Liver (tissue), 9 donors: ENCODE measurements around the gene PDZD2. TPM values are rescaled to one million over a fixed set of nuclear protein-coding genes. Genes with fewer than 3 reads are reported as not detected.
A peak's percentile ranks its signal among the peaks of the same experiment; 100 is the strongest.

ENCODE experiments used
- DNase-seq: peaks from one replicate; pipeline ENCODE4 v3.0.0-alpha.2; 2017; ENCODE audit warnings: low spot score
- H3K27ac ChIP-seq, 2 donors: one replicate each; pipeline ENCODE4 v1.7.0; 2013; ENCODE audit warnings: inconsistent platforms in 2 of 2, low read length in 2 of 2, control low read depth in 1 of 2, low read depth in 1 of 2, mild to moderate bottlenecking in 1 of 2
- H3K27me3 ChIP-seq, 4 donors: one replicate each; pipeline versions ENCODE4 v1.6.1 to v1.7.0; 2013; ENCODE audit warnings: low read length in 3 of 4, inconsistent platforms in 1 of 4, mild to moderate bottlenecking in 1 of 4, moderate library complexity in 1 of 4; ENCODE audit not compliant: control insufficient read depth in 4 of 4, insufficient read depth in 4 of 4
- H3K36me3 ChIP-seq, 4 donors: one replicate each; pipeline versions ENCODE4 v1.6.1 to v1.7.0; 2013; ENCODE audit warnings: low read length in 3 of 4, mild to moderate bottlenecking in 3 of 4, low read depth in 1 of 4, moderate library complexity in 1 of 4; ENCODE audit not compliant: control insufficient read depth in 4 of 4, insufficient read depth in 3 of 4
- H3K4me1 ChIP-seq, 4 donors: one replicate each; pipeline versions ENCODE4 v1.6.1 to v1.7.0; 2013; ENCODE audit warnings: low read length in 3 of 4, mild to moderate bottlenecking in 3 of 4, moderate library complexity in 1 of 4; ENCODE audit not compliant: control insufficient read depth in 4 of 4, insufficient read depth in 4 of 4
- H3K4me3 ChIP-seq, 3 donors: one replicate each; pipeline versions ENCODE4 v1.6.1 to v1.7.0; 2013; ENCODE audit warnings: low read length in 3 of 3, control low read depth in 1 of 3, low read depth in 1 of 3, mild to moderate bottlenecking in 1 of 3
- H3K9ac ChIP-seq, 2 donors: one replicate each; pipeline ENCODE4 v1.7.0; 2013; ENCODE audit warnings: low read length in 2 of 2, mild to moderate bottlenecking in 2 of 2, moderate library complexity in 2 of 2, control low read depth in 1 of 2, low read depth in 1 of 2
- H3K9me3 ChIP-seq, 4 donors: one replicate each; pipeline versions ENCODE4 v1.6.1 to v1.7.0; 2013; ENCODE audit warnings: low read length in 3 of 4; ENCODE audit not compliant: control insufficient read depth in 4 of 4
- EGR1 ChIP-seq, 2 donors: IDR thresholded peaks; 2 replicates each; pipeline ENCODE4 v1.6.1; 2016 to 2018; ENCODE audit warnings: antibody characterized with exemption in 2 of 2, low read depth in 2 of 2
- FOXA1 ChIP-seq: IDR thresholded peaks from 2 replicates; pipeline ENCODE4 v1.6.1; 2016; ENCODE audit warnings: antibody characterized with exemption
- FOXA2 ChIP-seq: IDR thresholded peaks from 2 replicates; pipeline ENCODE4 v1.6.1; 2016; ENCODE audit warnings: antibody characterized with exemption
- GABPA ChIP-seq, 2 donors: IDR thresholded peaks in 1 of 2; conservative IDR thresholded peaks in 1 of 2; 2 replicates each; pipeline ENCODE4 v1.6.1; 2016; ENCODE audit warnings: antibody characterized with exemption in 2 of 2, mild to moderate bottlenecking in 1 of 2, moderate library complexity in 1 of 2
- HNF4A ChIP-seq, 2 donors: conservative IDR thresholded peaks; 2 replicates each; pipeline ENCODE4 v1.6.1; 2016; ENCODE audit warnings: antibody characterized with exemption in 2 of 2, mild to moderate bottlenecking in 2 of 2
- HNF4G ChIP-seq: IDR thresholded peaks from 2 replicates; pipeline ENCODE4 v1.6.1; 2016; ENCODE audit warnings: antibody characterized with exemption
- JUND ChIP-seq, 2 donors: IDR thresholded peaks; 2 replicates each; pipeline ENCODE4 v1.6.1; 2016; ENCODE audit warnings: antibody characterized with exemption in 2 of 2
- NR2F2 ChIP-seq: IDR thresholded peaks from 2 replicates; pipeline ENCODE4 v1.6.1; 2016; ENCODE audit warnings: antibody characterized with exemption
- RAD21 ChIP-seq, 2 donors: IDR thresholded peaks; 2 replicates each; pipeline ENCODE4 v1.6.1; 2016; ENCODE audit warnings: antibody characterized with exemption in 2 of 2, mild to moderate bottlenecking in 2 of 2
- SP1 ChIP-seq: IDR thresholded peaks from 2 replicates; pipeline ENCODE4 v1.6.1; 2018; ENCODE audit warnings: antibody characterized with exemption, mild to moderate bottlenecking
- TAF1 ChIP-seq: conservative IDR thresholded peaks from 2 replicates; pipeline ENCODE4 v1.6.1; 2016; ENCODE audit warnings: antibody characterized with exemption, mild to moderate bottlenecking
- YY1 ChIP-seq: IDR thresholded peaks from 2 replicates; pipeline ENCODE4 v1.6.1; 2016; ENCODE audit warnings: antibody characterized with exemption, mild to moderate bottlenecking
- WGBS: extraction: QIAGEN DNeasy Blood & Tissue Kit; methylation state at CpG from one replicate; pipeline ENCODE4 v1.1.7; 2013; 5-methylcytosine and 5-hydroxymethylcytosine counted together
- polyA plus RNA-seq, 2 donors: library from polyadenylated mRNA; stranded (reverse) in 1 of 2; unstranded in 1 of 2; fragments of 200-250 nt in 1 of 2; fragments of >200 nt in 1 of 2; fragmentation: Nextera tagmentation in 1 of 2; extraction: Ambion mirVana in 1 of 2; gene quantifications; one replicate each; pipeline versions ENCODE4 v1.2.1 to v1.2.3, GENCODE V29; 2013 to 2015
- total RNA-seq, 2 donors: library from RNA; depleted of rRNA; stranded (reverse); fragments of >200 nt; gene quantifications; one replicate each; pipeline ENCODE4 v1.2.3, GENCODE V29; 2014
- TF ChIP-seq, protein P1 (sequence below): IDR thresholded peaks from 2 replicates; pipeline ENCODE4 v1.6.1; 2016; ENCODE audit warnings: antibody characterized with exemption, mild to moderate bottlenecking
- TF ChIP-seq, protein P2 (sequence below): IDR thresholded peaks from 2 replicates; pipeline ENCODE4 v1.6.1; 2016; ENCODE audit warnings: antibody characterized with exemption
- donor health status: healthy.
- donor health status: healthy.
- donor health status: healthy.
- donor health status: healthy.
- donor health status: healthy.

PDZD2 gene
- total and polyA plus RNA-seq, 4 donors, result 0.27 to 1.1 (median 0.54) TPM

DNA sequence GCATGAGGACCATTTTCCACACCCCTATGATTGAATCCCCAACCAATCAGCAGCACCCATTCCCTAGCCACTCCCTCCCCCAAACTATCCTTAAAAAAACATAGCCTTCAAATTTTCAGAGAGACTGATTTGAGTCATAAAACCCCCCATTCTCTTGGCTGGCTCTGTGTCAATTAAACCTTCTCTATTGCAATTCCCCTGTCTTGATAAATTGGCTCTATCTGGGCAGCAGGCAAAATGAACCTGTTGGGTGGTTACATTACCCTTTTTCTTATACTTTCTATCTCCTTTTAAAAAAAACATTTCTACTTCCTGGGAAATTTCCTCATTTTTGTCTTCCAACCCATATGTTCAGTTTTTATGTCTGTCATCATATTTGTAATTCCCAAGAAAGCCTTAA, 220.2 kb downstream of the PDZD2 start:
- H3K27ac ChIP-seq, result no peak overlapping the region
- no peaks in the 10 kb centered on the region for H3K36me3 ChIP-seq
- H3K27me3 ChIP-seq, result peaks cover 0 to 20% (median 3%) of the 10 kb centered on the region in 4 donors
- H3K9ac ChIP-seq, result no peak overlapping the region
- DNase-seq, result no peak
- peaks cover 5 to 16% (median 13%) of the 10 kb centered on the region in 4 donors for H3K4me1 ChIP-seq
- H3K9me3 ChIP-seq, result peaks cover 8 to 22% (median 14%) of the 10 kb centered on the region in 4 donors
- peak overlapping the region in 1 of 3 donors; percentile 18 for H3K4me3 ChIP-seq
- no peak for TF ChIP-seq SP1
- no peak for TF ChIP-seq HNF4A (conservative IDR thresholded peaks at IDR 0.05)
- TF ChIP-seq, protein P1, sequence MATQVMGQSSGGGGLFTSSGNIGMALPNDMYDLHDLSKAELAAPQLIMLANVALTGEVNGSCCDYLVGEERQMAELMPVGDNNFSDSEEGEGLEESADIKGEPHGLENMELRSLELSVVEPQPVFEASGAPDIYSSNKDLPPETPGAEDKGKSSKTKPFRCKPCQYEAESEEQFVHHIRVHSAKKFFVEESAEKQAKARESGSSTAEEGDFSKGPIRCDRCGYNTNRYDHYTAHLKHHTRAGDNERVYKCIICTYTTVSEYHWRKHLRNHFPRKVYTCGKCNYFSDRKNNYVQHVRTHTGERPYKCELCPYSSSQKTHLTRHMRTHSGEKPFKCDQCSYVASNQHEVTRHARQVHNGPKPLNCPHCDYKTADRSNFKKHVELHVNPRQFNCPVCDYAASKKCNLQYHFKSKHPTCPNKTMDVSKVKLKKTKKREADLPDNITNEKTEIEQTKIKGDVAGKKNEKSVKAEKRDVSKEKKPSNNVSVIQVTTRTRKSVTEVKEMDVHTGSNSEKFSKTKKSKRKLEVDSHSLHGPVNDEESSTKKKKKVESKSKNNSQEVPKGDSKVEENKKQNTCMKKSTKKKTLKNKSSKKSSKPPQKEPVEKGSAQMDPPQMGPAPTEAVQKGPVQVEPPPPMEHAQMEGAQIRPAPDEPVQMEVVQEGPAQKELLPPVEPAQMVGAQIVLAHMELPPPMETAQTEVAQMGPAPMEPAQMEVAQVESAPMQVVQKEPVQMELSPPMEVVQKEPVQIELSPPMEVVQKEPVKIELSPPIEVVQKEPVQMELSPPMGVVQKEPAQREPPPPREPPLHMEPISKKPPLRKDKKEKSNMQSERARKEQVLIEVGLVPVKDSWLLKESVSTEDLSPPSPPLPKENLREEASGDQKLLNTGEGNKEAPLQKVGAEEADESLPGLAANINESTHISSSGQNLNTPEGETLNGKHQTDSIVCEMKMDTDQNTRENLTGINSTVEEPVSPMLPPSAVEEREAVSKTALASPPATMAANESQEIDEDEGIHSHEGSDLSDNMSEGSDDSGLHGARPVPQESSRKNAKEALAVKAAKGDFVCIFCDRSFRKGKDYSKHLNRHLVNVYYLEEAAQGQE, result no peak
- no peak for TF ChIP-seq TAF1
- no peak for TF ChIP-seq JUND (IDR thresholded peaks at IDR 0.05)
- TF ChIP-seq GABPA (IDR thresholded peaks at IDR 0.05 in 1 of 2, conservative IDR thresholded peaks at IDR 0.05 in 1 of 2), result no peak
- no peak for TF ChIP-seq EGR1 (IDR thresholded peaks at IDR 0.05; ENCODE audit: low read depth in 2 of 2)
- TF ChIP-seq YY1, result no peak

DNA sequence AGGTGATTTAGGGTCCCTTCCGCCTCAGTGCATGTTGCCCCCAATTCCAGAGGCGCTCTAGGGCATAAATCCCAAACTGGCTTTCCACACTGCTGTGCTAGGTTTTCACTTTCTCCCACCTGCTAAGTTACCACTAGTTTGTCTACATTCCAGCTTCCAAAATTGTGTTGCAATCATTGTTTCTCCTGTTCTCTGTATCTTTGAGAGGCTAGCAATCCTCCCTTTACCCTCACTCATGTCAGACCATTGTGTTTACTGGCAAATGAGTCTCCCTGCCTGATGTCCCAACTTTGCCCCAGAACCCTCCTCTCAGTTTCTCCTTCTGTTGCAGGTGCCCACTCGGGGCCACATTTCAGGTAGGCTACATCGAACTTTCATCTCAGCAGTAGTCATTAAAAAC, 221.3 kb downstream of the PDZD2 start:
- H3K36me3 ChIP-seq, result no peaks in the 10 kb centered on the region
- no peak overlapping the region for H3K4me3 ChIP-seq
- H3K27ac ChIP-seq, result no peak overlapping the region
- H3K9ac ChIP-seq, result no peak overlapping the region
- H3K27me3 ChIP-seq, result peaks cover 0 to 12% (median 1%) of the 10 kb centered on the region in 4 donors
- no peak for DNase-seq
- peaks cover 8 to 22% (median 15%) of the 10 kb centered on the region in 4 donors for H3K9me3 ChIP-seq
- WGBS, result 90% methylated on average over 4 of the region's 4 CpGs
- H3K4me1 ChIP-seq, result peaks cover 0 to 4% (median 2%) of the 10 kb centered on the region in 4 donors
- TF ChIP-seq, protein P1, result no peak
- TF ChIP-seq FOXA1 (no peak), TAF1 (no peak), JUND (IDR thresholded peaks at IDR 0.05) (no peak), FOXA2 (no peak), RAD21 (IDR thresholded peaks at IDR 0.05) (no peak), NR2F2 (no peak), HNF4G (no peak), SP1 (no peak), HNF4A (conservative IDR thresholded peaks at IDR 0.05) (no peak)
- TF ChIP-seq, protein P2, sequence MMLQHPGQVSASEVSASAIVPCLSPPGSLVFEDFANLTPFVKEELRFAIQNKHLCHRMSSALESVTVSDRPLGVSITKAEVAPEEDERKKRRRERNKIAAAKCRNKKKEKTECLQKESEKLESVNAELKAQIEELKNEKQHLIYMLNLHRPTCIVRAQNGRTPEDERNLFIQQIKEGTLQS, result no peak
